ENCODE data around the gene MZF1.
"Not testable (repeated sequence)": the region's sequence is repeated elsewhere in the genome, so short reads cannot be mapped to it uniquely, and the experiment has no call there.

Gene MZF1

DNA sequence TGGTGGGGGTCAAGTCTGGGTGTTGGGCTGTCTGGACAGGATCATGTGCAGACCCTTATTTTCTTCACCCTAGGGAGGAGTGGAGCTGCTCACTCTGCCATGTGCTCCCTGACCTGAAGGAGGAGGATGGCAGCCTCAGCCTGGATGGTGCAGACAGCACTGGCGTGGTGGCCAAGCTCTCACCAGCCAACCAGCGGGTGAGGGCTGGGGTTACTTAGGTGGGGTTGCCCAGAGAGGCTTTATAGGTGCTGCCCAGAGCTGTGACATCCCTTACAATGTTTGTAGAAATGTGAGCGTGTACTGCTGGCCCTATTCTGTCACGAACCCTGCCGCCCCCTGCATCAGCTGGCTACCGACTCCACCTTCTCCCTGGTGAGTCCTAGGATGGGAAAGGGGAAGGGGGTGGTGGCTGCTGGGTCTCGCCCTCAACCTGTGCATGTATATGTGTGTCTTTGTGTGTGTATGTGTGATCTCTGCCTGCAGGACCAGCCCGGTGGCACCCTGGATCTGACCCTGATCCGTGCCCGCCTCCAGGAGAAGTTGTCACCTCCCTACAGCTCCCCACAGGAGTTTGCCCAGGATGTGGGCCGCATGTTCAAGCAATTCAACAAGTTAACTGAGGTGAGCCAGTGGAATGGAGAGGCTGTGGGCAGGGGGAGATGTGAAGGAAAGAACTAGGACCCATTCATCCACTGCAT lies 23.3 kb downstream of the MZF1 start:
- H3K4me1 ChIP-seq (ENCODE audit: control insufficient read depth, insufficient read depth, low read length): peaks cover 29% of the 10 kb centered on the region
- peaks cover 49% of the 10 kb centered on the region for H3K36me3 ChIP-seq (ENCODE audit: control insufficient read depth, insufficient read depth, low read length)
- H3K4me3 ChIP-seq (ENCODE audit: low read length): no peak overlapping the region
- H3K9me3 ChIP-seq (ENCODE audit: control insufficient read depth, low read length): no peaks in the 10 kb centered on the region
- H3K9ac ChIP-seq (ENCODE audit: low read length): no peak overlapping the region
- H3K27me3 ChIP-seq (ENCODE audit: control insufficient read depth, insufficient read depth, low read length): no peaks in the 10 kb centered on the region

DNA sequence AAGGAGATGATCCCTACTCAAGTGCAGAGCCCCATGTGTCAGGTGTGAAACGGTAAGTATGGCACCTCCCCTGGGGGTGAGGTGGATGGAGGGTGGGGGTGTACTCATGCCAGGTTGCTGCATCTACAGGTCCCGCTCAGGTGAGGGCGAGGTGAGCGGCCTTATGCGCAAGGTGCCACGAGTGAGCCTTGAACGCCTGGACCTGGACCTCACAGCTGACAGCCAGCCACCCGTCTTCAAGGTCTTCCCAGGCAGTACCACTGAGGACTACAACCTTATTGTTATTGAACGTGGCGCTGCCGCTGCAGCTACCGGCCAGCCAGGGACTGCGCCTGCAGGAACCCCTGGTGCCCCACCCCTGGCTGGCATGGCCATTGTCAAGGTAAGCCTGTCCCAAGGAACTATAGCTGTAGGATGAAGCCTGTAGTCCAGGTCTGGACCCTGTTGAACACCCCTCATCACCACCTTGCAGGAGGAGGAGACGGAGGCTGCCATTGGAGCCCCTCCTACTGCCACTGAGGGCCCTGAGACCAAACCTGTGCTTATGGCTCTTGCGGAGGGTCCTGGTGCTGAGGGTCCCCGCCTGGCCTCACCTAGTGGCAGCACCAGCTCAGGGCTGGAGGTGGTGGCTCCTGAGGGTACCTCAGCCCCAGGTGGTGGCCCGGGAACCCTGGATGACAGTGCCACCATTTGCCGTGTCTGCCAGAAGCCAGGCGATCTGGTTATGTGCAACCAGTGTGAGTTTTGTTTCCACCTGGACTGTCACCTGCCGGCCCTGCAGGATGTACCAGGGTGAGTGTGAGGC lies 24.1 kb downstream of the MZF1 start:
- Histone ChIP-seq H3K9me3 (ENCODE audit: control insufficient read depth, low read length) (no peaks in the 10 kb centered on the region), H3K4me1 (ENCODE audit: control insufficient read depth, insufficient read depth, low read length) (peaks cover 25% of the 10 kb centered on the region), H3K4me3 (ENCODE audit: low read length) (no peak overlapping the region), H3K9ac (ENCODE audit: low read length) (no peak overlapping the region), H3K27me3 (ENCODE audit: control insufficient read depth, insufficient read depth, low read length) (no peaks in the 10 kb centered on the region), H3K36me3 (ENCODE audit: control insufficient read depth, insufficient read depth, low read length) (peaks cover 49% of the 10 kb centered on the region)

DNA sequence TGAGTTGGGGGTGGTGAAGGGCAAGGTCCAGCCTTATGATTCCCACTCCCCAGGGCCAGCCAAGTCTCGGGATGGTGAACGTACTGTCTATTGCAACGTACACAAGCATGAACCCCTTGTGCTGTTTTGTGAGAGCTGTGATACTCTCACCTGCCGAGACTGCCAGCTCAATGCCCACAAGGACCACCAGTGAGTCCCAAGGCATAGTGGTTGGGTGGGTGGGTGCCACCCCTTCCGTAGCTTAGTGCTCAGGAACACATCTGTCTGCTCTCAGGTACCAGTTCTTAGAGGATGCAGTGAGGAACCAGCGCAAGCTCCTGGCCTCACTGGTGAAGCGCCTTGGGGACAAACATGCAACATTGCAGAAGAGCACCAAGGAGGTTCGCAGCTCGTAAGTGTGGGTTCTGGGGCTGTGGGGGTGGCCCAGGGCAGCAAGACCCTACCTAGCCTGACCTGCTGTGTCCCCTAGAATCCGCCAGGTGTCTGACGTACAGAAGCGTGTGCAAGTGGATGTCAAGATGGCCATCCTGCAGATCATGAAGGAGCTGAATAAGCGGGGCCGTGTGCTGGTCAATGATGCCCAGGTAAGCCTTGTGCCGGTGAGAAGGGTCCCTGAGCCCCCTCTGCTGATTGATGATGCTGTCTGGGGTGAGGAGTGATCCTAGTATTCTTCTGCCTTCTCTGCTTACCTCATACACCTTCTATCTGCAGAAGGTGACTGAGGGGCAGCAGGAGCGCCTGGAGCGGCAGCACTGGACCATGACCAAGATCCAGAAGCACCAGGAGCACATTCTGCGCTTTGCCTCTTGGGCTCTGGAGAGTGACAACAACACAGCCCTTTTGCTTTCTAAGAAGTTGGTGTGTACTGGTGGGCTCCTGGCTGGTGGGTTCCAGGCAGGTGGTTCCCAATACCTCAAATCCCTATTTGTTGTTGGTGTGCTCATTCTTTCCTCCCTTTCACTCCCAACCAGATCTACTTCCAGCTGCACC lies 25.5 kb downstream of the MZF1 start:
- Histone ChIP-seq H3K4me3 (ENCODE audit: low read length) (no peak overlapping the region), H3K9me3 (ENCODE audit: control insufficient read depth, low read length) (no peaks in the 10 kb centered on the region), H3K36me3 (ENCODE audit: control insufficient read depth, insufficient read depth, low read length) (peaks cover 49% of the 10 kb centered on the region), H3K9ac (ENCODE audit: low read length) (no peak overlapping the region), H3K27me3 (ENCODE audit: control insufficient read depth, insufficient read depth, low read length) (no peaks in the 10 kb centered on the region), H3K4me1 (ENCODE audit: control insufficient read depth, insufficient read depth, low read length) (peaks cover 20% of the 10 kb centered on the region)

DNA sequence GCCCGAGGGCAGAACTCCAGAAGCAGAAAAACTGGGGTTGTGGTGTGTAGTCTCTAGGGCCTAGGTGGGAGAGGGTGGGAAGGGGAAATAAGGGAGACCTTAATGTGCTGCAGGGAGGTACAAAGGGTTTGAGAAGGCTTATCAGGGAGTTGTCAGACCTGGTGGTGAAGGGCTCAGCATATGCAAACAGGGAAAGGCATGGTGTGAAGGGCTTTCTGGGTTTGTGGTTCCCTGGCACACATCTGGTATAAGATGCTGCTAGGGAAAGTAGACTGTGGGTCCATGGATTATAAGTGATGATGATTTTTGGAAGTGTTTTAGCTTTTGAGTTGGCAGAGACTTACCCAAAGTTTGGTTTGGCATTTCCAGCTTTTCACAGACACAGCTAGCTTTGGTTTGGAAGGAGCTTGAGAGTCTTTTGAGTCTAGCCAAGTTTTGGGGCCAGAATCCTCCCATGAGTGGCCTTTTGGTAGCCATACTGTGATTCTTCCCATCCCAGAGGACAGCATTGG lies 27.1 kb downstream of the MZF1 start:
- Histone ChIP-seq H3K4me3 (ENCODE audit: low read length) (peak overlapping the region; percentile 78), H3K27me3 (ENCODE audit: control insufficient read depth, insufficient read depth, low read length) (no peaks in the 10 kb centered on the region), H3K9me3 (ENCODE audit: control insufficient read depth, low read length) (no peaks in the 10 kb centered on the region), H3K36me3 (ENCODE audit: control insufficient read depth, insufficient read depth, low read length) (peaks cover 42% of the 10 kb centered on the region), H3K9ac (ENCODE audit: low read length) (peak overlapping the region; percentile 80), H3K4me1 (ENCODE audit: control insufficient read depth, insufficient read depth, low read length) (peaks cover 20% of the 10 kb centered on the region)

DNA sequence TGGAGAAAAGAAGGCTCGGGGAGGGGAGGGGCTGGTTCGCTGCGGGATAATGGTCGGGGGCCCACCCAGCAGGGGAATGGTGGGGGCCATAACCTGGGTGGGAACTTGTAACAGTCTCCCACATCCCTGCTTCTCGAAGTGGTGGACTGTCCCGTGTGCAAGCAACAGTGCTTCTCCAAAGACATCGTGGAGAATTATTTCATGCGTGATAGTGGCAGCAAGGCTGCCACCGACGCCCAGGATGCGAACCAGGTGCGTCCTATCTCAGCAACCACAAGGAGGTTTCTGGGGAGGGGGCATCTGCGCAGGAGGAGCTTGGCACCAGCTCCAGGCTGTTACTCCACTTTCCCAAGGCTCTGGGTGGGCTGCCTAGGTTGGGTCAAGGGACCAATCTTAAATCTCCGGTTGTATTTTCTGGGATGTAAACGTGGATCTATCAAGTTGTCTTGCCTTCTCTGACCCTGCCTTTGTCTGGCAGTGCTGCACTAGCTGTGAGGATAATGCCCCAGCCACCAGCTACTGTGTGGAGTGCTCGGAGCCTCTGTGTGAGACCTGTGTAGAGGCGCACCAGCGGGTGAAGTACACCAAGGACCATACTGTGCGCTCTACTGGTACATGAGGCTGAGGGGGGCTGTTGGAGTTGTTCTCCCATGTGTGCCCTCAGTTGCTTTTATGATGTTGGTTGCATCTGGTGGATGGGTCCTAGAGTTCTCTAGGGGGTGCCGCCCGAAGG lies 27.7 kb downstream of the MZF1 start:
- no peaks in the 10 kb centered on the region for H3K27me3 ChIP-seq (ENCODE audit: control insufficient read depth, insufficient read depth, low read length)
- H3K9me3 ChIP-seq (ENCODE audit: control insufficient read depth, low read length): no peaks in the 10 kb centered on the region
- peak overlapping the region; percentile 80 for H3K9ac ChIP-seq (ENCODE audit: low read length)
- peaks cover 20% of the 10 kb centered on the region for H3K4me1 ChIP-seq (ENCODE audit: control insufficient read depth, insufficient read depth, low read length)
- peaks cover 38% of the 10 kb centered on the region for H3K36me3 ChIP-seq (ENCODE audit: control insufficient read depth, insufficient read depth, low read length)
- H3K4me3 ChIP-seq (ENCODE audit: low read length): peak overlapping the region; percentile 78

DNA sequence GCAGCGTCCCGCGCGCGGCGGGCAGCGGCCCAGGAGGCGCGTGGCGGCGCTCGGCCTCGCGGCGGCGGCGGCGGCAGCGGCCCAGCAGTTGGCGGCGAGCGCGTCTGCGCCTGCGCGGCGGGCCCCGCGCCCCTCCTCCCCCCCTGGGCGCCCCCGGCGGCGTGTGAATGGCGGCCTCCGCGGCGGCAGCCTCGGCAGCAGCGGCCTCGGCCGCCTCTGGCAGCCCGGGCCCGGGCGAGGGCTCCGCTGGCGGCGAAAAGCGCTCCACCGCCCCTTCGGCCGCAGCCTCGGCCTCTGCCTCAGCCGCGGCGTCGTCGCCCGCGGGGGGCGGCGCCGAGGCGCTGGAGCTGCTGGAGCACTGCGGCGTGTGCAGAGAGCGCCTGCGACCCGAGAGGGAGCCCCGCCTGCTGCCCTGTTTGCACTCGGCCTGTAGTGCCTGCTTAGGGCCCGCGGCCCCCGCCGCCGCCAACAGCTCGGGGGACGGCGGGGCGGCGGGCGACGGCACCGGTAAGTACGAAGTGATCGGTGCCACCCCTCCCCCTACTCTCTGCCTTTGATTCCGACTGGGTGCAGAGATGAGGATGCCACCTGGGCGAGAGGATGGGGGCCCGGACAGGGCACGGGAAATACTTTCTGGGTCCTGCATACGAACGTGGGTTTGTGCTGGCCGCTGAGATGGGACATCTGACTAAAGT lies 28.4 kb downstream of the MZF1 start:
- peaks cover 31% of the 10 kb centered on the region for H3K36me3 ChIP-seq (ENCODE audit: control insufficient read depth, insufficient read depth, low read length)
- H3K9me3 ChIP-seq (ENCODE audit: control insufficient read depth, low read length): no peaks in the 10 kb centered on the region
- H3K27me3 ChIP-seq (ENCODE audit: control insufficient read depth, insufficient read depth, low read length): peaks cover 1% of the 10 kb centered on the region
- peak overlapping the region; percentile 91 for H3K9ac ChIP-seq (ENCODE audit: low read length)
- H3K4me3 ChIP-seq (ENCODE audit: low read length): peak overlapping the region; percentile 78
- peaks cover 20% of the 10 kb centered on the region for H3K4me1 ChIP-seq (ENCODE audit: control insufficient read depth, insufficient read depth, low read length)

DNA sequence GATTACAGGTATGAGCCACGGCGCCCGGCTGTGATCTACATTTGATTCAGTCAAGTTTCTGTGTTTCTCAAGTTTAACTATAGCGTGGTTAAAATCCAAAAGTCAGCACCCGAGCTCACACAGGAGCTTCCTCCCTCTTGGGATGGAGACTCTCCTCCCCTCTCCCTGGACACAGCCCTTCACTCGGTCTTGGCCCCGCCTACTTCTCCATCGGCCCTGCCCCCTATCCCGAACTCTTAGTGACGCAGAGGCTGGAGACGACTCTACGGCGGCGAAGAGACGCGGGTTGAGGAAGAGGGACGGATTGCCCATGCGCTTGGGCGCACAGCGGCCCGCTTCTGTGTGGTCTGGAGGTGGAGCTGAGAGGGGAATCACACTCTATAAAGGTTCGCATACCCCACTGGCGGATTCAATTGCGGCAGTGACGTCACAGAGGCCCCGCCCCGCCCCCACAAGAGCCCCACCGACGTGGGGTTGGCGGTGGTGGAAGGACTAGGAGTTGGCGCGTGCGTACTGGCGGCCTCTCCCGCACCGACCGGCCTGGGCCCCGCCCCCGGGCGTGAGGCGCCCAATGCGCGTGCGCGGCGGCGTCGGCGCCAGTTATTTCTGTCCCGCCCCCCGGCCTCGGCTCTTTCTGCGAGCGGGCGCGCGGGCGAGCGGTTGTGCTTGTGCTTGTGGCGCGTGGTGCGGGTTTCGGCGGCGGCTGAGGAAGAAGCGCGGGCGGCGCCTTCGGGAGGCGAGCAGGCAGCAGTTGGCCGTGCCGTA lies 29.1 kb downstream of the MZF1 start, which contains the start of gene TRIM28:
TRIM28 (plus strand) TSS at position 239 of the 765 bp plus-strand sequence. CDS start 694 bp downstream, outside the sequence.
- peak within 1 kb of the TSS; percentile 78 for H3K4me3 ChIP-seq (ENCODE audit: low read length)

DNA sequence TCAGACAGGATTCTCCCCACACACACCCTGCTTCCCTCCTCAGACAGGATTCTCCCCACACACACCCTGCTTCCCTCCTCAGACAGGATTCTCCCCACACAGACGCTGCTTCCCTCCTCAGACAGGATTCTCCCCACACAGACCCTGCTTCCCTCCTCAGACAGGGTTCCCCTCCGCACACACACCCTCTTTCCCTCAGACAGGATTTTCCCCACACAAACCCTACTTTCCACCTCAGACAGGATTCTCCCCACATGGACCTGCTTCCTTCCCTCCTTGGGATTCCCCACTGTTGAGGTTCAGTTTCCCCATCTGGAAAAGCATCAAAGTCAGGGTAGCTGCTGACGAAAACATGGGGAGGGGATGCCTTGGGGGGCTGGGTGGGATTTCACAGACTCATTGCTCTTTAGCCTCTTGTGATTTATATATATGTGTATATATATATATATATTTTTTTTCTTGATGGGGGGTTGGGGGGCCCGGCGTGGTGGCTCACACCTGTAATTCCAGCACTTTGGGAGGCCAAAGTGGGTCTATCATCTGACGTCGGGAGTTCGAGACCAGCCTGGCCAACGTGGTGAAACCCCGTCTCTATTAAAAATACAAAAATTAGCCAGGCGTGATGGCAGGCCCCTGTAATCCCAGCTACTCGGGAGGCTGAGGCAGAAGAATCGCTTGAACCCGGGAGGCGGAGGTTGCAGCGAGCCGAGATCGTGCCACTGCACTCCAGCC lies 30.3 kb downstream of the MZF1 start:
- not testable (repeated sequence) for H3K4me3 ChIP-seq (ENCODE audit: low read length); H3K9me3 ChIP-seq (ENCODE audit: control insufficient read depth, low read length); H3K9ac ChIP-seq (ENCODE audit: low read length)
- Histone ChIP-seq H3K27me3 (ENCODE audit: control insufficient read depth, insufficient read depth, low read length) (peaks cover 17% of the 10 kb centered on the region), H3K4me1 (ENCODE audit: control insufficient read depth, insufficient read depth, low read length) (peaks cover 31% of the 10 kb centered on the region), H3K36me3 (ENCODE audit: control insufficient read depth, insufficient read depth, low read length) (peaks cover 13% of the 10 kb centered on the region)

More for the DNA sequence above, 29.1 kb downstream of the MZF1 start, which contains the start of gene TRIM28:
- Histone ChIP-seq H3K4me1 (ENCODE audit: control insufficient read depth, insufficient read depth, low read length) (peaks cover 20% of the 10 kb centered on the region), H3K27me3 (ENCODE audit: control insufficient read depth, insufficient read depth, low read length) (peaks cover 8% of the 10 kb centered on the region), H3K36me3 (ENCODE audit: control insufficient read depth, insufficient read depth, low read length) (peaks cover 24% of the 10 kb centered on the region), H3K9ac (ENCODE audit: low read length) (peak within 1 kb of the TSS; percentile 91), H3K9me3 (ENCODE audit: control insufficient read depth, low read length) (no peaks in the 10 kb centered on the region)

DNA sequence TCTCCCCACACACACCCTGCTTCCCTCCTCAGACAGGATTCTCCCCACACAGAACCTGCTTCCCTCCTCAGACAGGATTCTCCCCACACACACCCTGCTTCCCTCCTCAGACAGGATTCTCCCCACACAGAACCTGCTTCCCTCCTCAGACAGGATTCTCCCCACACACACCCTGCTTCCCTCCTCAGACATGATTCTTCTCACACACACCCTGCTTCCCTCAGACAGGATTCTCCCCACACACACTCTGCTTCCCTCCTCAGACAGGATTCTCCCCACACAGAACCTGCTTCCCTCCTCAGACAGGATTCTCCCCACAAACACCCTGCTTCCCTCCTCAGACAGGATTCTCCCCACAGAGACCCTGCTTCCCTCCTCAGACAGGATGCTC lies 34.0 kb downstream of the MZF1 start:
- not testable (repeated sequence) for H3K36me3 ChIP-seq (ENCODE audit: control insufficient read depth, insufficient read depth, low read length); H3K9ac ChIP-seq (ENCODE audit: low read length); H3K4me3 ChIP-seq (ENCODE audit: low read length); H3K9me3 ChIP-seq (ENCODE audit: control insufficient read depth, low read length)
- Histone ChIP-seq H3K4me1 (ENCODE audit: control insufficient read depth, insufficient read depth, low read length) (peaks cover 11% of the 10 kb centered on the region), H3K27me3 (ENCODE audit: control insufficient read depth, insufficient read depth, low read length) (peaks cover 28% of the 10 kb centered on the region)
